Sigmoid colon (tissue), 4 donors: ENCODE data around the gene C10orf105.

Experiments
- CTCF ChIP-seq, 4 experiments: fragments of 450-650 bp in 3 of 4; fragments of 200-600 bp in 1 of 4; IDR thresholded peaks; one replicate each; pipeline ENCODE4 v1.5.1; 2016 to 2019; ENCODE audit warnings: antibody characterized with exemption in 4 of 4, mild to moderate bottlenecking in 3 of 4, moderate library complexity in 2 of 4
- EP300 ChIP-seq, 4 donors: sonication (generic); formaldehyde crosslinking; IDR thresholded peaks; one replicate each; pipeline ENCODE4 v1.6.1; 2017; ENCODE audit warnings: antibody characterized with exemption in 4 of 4
- POLR2A ChIP-seq, 2 donors: fragments of 450-650 bp; IDR thresholded peaks; one replicate each; pipeline ENCODE4 v1.6.1; 2016; ENCODE audit warnings: antibody characterized with exemption in 2 of 2, mild to moderate bottlenecking in 2 of 2, moderate library complexity in 2 of 2
- POLR2AphosphoS5 ChIP-seq, 4 donors: sonication (generic); formaldehyde crosslinking; IDR thresholded peaks; one replicate each; pipeline ENCODE4 v1.6.1; 2017; ENCODE audit warnings: antibody characterized with exemption in 4 of 4

GRCh38 chr10:71767420-71768035, 48.0 kb upstream of the C10orf105 start:
- TF ChIP-seq CTCF (IDR thresholded peaks at IDR 0.05) (no peak), EP300 (IDR thresholded peaks at IDR 0.05) (no peak), POLR2AphosphoS5 (IDR thresholded peaks at IDR 0.05) (peak in 1 of 4 donors; percentile 5), POLR2A (IDR thresholded peaks at IDR 0.05) (no peak)
